NCI-H345 treated with DMSO at 0.1 percent for 48 hours (cell line): ENCODE data around the gene TET1.
"Not testable (repeated sequence)": the region's sequence is repeated elsewhere in the genome, so short reads cannot be mapped to it uniquely, and the experiment has no call there.

Experiments used
- DNase-seq: peaks from one replicate; lab custom pipeline; 2025; ENCODE audit not compliant: unreplicated experiment; lab: John Stamatoyannopoulos, UW

The TET1 gene

DNA sequence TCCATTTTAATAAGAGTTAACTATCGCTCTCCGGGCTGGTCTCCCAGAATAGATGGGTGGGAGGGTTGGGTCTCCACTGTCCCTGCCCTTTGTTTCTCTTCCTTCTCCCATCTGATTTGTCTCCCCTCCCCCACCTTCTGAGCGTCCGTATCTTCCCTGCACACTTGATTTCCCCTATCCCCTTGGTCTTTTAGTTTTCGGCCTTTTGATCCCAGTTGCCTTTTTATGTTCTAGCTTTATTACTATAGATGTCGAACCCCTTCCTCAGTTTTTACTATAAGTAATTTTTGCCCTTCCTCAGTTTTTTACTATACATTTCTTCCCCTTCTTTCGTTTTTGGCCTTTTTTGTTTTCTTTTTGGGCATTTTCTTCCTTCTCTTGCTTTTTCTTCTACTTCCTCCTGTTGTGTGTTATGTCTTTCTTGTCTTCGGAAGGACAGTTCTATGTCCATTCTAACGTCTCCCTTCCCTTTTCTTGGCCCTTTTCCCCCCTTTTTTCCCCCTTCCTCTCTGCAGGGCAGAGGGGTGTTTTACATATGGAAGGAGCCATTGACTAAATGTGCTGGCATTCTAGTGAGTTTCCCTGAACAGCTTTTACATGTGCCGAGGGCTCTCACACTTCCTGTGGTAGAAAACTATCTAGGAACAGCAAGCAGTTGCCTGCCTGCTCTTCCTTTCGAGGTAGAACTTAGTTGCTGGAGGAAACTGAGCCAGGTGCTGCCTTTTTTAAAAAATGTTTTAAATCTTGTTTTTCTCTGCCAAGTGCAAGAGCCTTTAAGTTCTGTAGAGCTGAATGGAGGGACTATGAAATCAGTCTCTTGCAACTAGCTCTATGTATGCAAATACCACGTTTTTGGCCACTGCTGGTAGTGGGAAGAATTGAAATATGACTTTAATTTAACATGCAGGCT lies 2.8 kb downstream of the TET1 start:
- DNase-seq, result no peak

DNA sequence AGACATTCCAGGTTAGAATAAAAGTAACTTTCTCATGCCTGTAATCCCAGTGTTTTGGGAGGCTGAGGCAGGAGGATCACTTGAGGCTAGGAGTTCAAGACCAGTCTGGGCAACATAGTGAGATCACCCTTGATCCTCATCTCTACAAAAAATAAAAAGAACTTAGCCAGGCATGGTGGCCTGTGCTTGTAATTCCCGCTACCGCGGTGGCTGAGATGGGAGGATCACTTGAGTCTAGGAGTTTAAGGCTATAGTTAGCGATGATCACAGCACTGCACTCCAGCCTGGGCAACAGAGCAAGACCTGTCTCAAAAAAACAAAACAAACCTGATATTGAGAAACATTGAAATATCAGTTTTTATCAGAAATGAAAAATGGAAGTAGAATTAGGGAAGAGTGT lies 4.6 kb downstream of the TET1 start:
- no peak for DNase-seq

DNA sequence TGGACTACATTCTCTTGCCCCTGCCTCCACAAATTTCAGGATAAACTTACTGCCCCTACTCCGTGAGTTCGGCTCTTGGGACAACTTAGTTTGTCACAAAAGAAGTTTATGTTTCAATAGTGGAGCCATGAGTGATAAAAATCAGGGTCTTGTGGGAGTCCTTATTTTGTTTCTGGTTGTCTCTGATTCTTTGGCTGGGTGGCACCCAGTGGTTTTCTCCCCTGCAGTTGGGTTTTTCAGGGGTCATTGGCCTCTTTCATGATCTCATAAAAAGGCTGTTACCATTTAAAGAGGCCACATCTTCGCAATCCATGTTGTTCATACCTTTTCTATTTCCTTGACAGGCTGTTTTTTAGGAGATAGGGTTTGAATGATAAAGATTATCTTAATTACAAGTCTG lies 5.5 kb downstream of the TET1 start:
- no peak for DNase-seq

DNA sequence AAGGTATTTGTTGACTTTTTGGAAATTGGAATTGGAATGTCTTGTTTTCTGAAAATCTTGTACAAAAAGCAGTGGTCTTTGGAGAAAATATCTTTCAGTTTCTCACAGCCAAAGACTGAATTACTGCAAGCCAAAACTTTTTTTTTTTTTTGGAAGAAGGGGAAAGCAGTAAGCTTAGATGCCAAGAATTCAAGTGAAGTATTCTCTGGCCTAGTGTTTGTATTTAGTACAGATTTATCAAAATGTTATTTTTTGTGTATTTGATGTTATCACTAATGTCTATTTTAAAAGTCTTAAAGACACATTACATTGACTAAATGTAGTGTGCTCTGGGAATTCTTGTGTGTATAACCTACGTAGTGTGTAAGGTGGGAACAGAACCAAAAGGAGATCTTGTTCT lies 6.2 kb downstream of the TET1 start:
- DNase-seq, result no peak

DNA sequence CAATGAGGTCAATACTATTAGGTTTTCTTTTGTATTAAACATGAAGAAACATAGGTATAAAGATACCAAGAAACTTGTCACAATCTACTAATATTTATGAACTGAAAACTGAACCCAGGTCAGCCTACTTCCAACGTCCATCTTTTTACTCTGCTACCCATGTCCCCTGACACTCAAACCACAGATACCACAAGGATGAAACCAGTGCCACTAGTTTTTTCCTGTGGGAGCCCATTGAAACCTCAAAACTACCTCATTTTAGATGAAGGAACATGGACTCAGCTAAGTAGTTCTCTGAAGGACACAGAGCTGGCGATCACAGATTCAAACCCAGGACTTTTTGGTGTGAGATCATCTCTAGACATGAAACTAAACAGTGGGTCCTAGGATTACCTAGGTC lies 6.8 kb downstream of the TET1 start:
- DNase-seq, result no peak

DNA sequence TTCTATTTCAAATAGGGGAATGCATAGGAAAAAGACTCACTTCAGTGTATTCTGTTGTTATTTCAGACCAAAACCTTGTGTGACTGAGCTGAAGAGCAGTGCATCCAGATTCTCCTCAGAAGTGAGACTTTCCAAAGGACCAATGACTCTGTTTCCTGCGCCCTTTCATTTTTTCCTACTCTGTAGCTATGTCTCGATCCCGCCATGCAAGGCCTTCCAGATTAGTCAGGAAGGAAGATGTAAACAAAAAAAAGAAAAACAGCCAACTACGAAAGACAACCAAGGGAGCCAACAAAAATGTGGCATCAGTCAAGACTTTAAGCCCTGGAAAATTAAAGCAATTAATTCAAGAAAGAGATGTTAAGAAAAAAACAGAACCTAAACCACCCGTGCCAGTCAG lies 12.0 kb downstream of the TET1 start:
- no peak for DNase-seq

DNA sequence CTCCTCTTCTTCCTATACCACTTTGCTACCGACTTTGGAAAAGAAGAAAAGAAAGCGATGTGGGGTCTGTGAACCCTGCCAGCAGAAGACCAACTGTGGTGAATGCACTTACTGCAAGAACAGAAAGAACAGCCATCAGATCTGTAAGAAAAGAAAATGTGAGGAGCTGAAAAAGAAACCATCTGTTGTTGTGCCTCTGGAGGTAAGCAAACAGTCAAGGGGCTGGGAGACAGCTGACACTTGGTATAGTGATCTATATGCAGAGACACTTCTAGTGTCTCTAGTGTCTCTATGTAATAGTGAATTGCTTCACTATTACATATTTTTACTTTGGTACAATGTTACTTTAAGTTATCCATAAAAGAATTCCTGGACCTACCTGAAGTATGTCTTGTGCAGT lies 13.9 kb downstream of the TET1 start:
- no peak for DNase-seq

DNA sequence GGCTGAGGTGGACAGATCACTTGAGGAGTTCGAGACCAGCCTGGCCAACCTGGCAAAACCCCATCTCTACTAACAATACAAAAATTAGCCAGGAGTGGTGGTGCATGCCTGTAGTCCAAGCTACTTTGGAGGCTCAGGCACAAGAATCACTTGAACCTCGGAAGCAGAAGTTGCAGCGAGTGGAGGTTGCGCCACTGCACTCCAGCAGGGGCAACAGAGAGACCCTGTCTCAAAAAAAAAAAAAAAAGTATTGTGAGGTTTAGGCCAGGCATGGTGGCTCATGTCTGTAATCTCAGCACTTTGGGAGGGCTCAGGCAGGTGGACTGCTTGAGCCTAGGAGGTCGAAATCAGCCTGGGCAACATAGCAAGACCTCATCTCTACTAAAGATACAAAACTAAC lies 16.0 kb downstream of the TET1 start:
- DNase-seq, result no peak

DNA sequence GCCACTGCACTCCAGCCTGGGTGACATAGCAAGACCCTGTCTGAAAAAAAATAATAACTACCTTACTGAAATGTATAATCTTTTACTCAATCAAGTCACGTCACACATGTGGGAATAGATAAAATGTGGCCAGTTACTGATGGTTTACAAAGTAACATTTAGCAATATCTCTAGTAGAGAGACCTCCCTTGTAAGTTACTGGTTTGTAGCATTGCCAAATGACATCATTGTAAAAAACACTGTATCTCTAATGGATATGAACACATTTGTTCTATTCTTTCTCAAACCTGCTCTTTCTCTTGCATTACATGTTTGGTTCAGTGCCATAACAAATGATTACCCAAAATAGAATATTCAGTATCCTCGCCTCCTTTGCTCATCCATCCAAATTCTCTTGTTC lies 18.8 kb downstream of the TET1 start:
- no peak for DNase-seq

DNA sequence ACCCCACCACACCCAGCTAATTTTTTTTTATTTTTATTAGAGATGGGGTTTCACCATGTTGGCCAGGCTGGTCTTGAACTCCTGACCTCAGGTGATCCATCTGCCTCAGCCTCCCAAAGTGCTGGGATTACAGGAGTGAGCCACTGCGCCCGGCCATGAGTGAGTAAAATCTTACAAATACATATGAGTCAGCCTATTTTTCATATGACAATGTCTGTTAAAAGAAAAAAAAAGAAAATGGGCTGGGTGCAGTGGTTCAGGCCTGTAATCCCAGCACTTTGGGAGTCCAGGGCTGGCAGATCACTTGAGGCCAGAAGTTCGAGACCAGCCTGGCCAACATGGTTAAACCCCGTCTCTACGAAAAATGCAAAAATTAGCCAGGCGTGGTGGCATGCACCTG lies 24.1 kb downstream of the TET1 start:
- DNase-seq, result not testable (repeated sequence)

DNA sequence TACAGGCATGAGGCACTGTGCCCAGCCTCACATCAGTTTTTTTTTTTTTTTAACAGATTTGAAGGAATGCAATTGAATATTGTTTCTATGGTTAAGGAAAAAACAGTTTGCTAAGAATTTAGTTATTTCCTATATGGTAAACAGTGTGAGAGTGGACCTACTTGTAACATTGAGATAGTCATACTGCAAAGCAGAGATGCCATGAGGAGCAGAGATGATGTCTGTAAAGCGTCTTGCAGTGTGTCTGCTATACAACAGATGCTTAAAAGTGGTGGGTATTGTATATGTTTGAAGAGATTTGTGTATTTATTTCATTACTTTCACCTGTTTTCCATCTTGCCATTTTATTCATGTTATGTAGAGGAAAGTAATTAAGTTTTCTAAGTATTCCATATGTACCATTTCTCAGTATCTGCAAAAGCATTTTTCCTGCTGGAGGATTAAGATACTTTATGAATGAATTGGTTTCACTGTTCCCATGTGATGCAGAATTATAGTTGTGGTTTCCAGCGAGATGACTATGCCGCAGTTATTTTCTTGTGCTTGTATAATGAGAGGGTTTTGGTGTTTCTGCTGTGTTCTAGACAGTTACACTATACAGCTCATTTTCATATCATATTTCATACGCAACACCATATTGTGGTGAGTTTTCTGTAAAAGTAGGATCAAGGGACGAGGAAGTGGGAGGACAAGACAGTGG lies 26.6 kb downstream of the TET1 start:
- no peak for DNase-seq

DNA sequence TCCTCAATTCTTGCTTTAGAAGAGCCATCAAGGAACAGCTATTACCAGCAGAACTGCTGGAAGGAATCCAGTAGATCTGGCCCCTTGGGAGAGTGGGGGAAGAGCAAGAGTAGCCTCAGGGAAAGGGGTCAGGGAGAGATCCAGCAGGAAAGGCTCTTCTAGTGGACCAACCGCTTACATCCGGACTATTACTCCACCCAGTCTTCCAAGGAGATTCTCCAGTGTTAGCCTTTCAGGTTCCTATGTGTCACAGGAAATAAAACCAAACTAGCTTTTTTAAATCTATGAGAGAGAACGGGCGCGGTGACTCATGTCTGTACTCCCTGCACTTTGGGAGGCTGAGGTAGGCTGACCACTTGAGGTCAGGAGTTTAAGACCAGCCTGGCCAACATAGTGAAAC lies 34.3 kb downstream of the TET1 start:
- DNase-seq, result no peak

DNA sequence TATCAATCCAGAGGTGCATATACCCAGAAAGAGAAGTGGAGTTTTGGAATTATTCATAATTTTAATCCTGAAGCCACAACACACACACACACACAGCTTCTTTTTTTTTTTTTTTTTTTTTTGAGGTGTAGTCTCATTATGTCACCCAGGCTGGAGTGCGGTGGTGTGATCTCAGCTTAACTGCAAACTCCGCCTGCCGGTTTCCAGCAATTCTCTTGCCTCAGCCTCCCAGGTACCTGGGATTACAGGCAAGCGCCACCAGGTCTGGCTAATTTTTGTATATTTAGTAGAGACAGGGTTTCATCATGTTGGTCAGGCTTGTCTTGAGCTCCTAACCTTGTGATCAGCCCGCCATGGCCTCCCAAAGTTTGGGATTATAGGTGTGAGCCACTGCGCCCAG lies 35.4 kb downstream of the TET1 start:
- no peak for DNase-seq

DNA sequence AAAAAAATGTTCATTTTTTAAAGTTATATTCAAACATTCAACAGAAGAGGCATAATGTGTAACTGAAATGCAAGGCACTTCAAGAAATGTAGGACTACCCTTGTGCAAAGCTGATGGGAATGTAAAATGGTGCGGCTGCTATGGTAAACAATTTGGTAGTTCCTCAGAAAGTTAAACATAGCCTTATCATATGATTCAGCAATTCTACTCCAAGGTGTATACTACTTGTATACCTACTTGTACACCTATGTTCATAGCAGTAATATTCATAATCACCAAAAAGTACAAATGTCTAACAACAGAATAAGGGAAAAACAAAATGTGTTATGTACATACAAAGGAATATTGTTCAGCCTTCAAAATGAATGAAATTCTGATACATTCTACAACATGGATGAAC lies 37.3 kb downstream of the TET1 start:
- DNase-seq, result no peak

DNA sequence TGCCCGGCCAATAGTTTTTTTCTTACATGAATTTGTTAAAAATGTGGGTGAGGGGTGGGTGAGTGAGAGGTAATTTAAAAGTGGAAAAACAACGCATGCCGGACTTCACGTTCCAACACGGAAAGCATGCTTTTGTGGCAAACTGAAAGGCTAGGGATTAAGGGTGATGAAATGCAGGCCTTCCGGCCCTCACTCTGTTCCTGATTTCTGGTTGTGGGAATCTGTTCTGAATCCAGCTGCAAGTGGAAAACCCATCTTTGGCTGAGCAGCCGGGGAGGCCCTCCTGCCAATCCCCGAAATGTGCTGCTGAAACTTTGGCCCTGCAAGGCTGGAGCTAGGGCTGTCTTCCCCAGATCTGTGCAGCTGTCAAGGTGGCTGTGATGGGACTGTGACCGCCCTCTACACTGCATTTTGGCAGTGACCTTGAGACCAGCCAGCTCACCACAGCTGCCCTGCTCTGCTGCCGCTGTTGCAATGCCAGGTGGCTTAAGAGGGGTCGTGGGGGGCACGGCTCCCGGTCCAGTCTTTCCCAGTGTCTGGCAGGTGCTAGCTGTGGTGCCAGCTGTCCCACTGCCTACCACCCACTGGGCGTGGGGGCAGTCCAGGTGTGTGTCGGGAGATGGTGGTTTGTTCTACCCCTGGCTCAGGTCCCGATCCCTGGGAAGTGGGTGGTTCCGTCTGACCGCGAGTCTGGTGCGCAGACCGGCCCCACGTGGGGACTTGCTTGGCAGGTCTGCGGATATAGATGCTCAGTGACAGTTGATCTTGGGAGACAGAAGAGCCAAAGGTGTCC lies 39.0 kb downstream of the TET1 start:
- DNase-seq, result peak; percentile 25

DNA sequence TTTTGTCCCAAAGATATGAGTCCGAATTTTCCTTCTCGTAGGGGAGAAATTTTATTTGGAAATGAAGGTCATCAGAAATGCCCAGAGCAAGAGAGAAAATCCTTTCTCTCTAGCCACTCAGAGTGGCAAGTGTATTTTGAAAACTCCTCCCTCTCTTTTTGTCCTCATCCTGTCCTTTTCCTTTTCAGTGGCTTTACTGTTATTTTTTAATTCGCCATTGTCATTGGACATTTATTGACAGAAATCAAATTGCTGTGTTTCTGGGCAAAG lies 39.6 kb downstream of the TET1 start:
- no peak for DNase-seq

DNA sequence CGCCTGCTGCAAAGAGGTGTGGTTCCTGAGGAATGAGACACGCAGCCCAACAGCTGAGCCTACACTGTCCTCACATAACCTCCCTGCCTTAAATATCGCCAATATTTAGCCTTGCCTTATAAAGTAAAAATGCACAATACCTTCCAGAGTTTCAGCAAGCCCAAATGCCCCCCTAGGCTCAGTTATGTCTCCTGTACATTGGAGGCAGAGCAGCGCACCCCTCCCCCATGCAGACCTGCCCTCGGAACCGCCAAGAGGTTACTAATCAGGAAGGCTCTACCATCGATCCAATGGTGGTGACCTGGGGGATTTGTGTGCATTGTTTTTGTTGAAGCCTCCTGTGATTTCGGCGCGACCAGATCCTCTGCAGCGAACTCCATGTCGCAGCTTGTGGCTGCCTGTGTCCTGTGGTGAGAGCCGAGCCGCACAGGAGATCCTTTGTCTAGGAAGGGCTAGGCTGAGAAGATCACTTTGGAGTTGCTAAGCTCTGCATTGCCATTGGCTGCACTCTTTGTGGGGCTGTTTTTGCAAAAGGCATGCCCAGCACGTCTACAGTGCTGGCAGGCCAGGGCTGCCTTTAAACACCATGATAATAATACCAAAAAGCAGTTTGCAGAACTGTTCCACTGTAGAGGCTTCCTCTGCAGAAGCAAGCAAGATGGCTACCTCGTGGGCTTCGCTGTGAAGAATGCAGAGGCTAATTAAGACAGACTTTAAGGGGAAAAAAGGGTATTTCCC lies 40.1 kb downstream of the TET1 start:
- peak; percentile 83 for DNase-seq

DNA sequence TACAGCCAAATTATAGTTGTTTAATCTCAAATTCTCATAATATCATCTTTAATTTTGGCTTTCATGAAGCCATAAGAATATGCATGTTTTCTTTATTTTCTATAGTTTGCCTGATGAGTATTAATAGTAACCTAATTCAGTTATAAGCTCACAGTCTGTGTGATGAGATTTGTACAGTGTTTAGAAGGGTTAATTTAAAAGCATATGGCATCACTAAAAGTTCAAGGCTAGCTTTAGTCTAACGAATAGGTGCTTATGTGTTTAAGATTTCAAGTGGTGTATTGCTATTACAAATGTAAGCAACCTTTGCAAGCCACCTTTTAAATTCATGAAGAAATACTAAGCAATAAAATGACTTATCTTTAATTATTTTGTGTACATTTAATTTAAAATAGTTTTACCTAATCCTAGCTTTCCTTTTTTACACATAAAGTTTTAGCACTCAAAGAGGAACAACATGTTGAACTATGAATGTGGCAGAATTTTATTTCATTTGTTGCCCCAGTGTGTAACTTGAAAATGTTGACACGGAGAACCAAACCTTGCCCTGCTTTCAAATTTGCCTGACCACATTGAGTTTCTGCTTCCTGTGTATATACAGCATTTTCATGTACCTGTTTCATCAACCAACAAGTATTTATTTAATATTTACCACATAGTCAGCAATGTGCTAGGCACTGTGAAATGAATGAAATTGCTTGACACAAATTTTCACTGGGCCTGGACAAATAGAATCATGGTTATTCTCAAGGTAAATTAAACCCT lies 41.5 kb downstream of the TET1 start:
- DNase-seq, result no peak

DNA sequence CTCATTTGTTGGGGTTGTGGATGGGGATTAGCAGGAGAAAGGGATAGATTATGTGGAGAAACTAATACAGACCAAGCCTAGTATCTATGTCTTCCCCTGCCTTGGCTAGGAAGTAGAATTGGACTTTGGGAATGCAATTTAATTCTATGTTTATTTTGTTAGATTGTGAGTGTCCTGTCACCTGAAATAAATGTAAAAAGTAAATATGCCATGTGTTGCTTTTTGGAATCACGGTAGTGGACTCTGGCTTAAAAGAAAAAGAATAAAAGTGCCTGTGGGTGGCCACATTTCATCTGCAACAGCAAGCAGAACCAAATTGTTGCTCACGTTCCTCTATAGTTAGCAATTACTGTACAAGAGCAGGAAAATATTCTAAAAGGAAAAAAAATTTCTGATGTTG lies 42.3 kb downstream of the TET1 start:
- DNase-seq, result no peak

DNA sequence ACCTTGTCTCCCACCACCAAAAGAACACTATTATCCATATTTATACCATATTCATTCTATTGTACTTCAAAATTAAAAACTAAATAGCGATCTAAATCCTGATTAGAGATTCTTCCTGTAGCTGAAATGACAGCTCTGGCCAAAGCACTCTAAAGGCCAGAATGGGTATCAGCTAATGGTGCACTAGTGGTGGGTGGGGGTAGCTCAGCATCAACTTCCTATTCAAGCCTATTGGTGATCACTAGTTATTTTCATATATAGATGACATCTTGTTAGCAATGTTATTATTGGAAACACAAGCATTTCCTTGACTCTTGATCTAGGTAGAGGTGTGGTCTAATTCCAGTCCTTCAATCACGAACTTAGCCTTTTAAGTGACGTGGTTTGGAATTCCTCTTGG lies 43.6 kb downstream of the TET1 start:
- DNase-seq, result no peak

DNA sequence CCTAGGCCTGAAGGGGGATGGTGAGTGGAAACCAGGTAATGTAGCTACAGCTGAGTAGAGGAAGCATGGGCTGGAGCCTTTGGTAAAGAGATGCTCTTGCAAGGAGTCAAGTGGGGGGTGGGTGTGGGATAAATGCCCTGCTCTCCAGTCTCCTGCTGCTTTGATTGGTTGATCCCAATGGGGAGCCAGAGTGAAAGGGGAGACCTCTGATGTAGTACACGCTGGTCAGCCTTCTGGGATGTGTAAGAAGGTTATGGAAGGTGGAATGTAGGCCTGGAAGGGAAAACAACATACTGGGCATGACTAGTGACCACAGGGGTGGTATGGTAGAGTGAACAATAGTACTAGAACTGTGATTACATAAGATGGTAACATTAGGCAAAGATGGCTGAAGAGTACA lies 44.3 kb downstream of the TET1 start:
- no peak for DNase-seq
